GM12891 (cell line): ENCODE results near the gene HOMER2.
"Not testable (repeated sequence)": the region's sequence is repeated elsewhere in the genome, so short reads cannot be mapped to it uniquely, and the experiment has no call there.

Experiments
- PAX5 ChIP-seq: IDR thresholded peaks from 2 replicates; pipeline ENCODE4 v1.6.1; 2011; ENCODE audit warnings: low read length, moderate library complexity, mild to moderate bottlenecking; ENCODE audit not compliant: insufficient read depth, severe bottlenecking
- POLR2A ChIP-seq: IDR thresholded peaks from 2 replicates; pipeline ENCODE4 v1.6.1; 2011; ENCODE audit warnings: low read depth, low read length, control low read depth
- POLR2AphosphoS5 ChIP-seq: IDR thresholded peaks from 2 replicates; pipeline ENCODE4 v1.6.1; 2011; ENCODE audit warnings: low read depth, low read length, control low read depth
- TAF1 ChIP-seq: IDR thresholded peaks from 2 replicates; pipeline ENCODE4 v1.6.1; 2011; ENCODE audit warnings: low read depth, low read length, control low read depth

- TF ChIP-seq POLR2AphosphoS5, TAF1, POLR2A, PAX5: not testable (repeated sequence)
Measured at GRCh38 chr15:82865581-82865980, 86.9 kb downstream of the HOMER2 start.
